NCI-H1930 (cell line): Measurements from ENCODE around the gene MMP28.
A peak's percentile ranks its signal among the peaks of the same experiment; 100 is the strongest.

Experiments
- DNase-seq, 2 experiments: peaks; one replicate each; lab custom pipeline; 2025; lab: John Stamatoyannopoulos, UW

Gene MMP28

GRCh38 chr17:35742896-35743477 is 52.5 kb downstream of the MMP28 start:
- DNase-seq = no peak

- no peak for DNase-seq
These were observed 52.9 kb downstream of the MMP28 start for GRCh38 chr17:35742496-35742895.

- DNase-seq = peak; percentile 32 to 57
These were observed 54.2 kb downstream of the MMP28 start for GRCh38 chr17:35740997-35741931.

GRCh38 chr17:35740216-35740615 is 55.2 kb downstream of the MMP28 start:
- no peak for DNase-seq

- DNase-seq = no peak
These were observed 56.8 kb downstream of the MMP28 start for GRCh38 chr17:35738519-35739133.

GRCh38 chr17:35736236-35736635 is 59.2 kb downstream of the MMP28 start:
- no peak for DNase-seq

- DNase-seq = no peak
These were observed 60.2 kb downstream of the MMP28 start for GRCh38 chr17:35735036-35735805.

GRCh38 chr17:35734396-35734795 is 61.0 kb downstream of the MMP28 start:
- no peak for DNase-seq

- DNase-seq = no peak
These were observed 62.1 kb downstream of the MMP28 start for GRCh38 chr17:35733366-35733765.

- DNase-seq = no peak
These were observed 62.7 kb downstream of the MMP28 start for GRCh38 chr17:35732806-35733136.

- DNase-seq = no peak
These were observed 63.3 kb downstream of the MMP28 start for GRCh38 chr17:35731917-35732805.

GRCh38 chr17:35731239-35731916 is 64.1 kb downstream of the MMP28 start, which contains the start of gene RASL10B:
RASL10B (plus strand) TSS chr17:35731639; CDS start chr17:35735185, 3,546 bp downstream.
- DNase-seq = peak; percentile 31 to 34

GRCh38 chr17:35730400-35731005 is 64.9 kb downstream of the MMP28 start:
- no peak for DNase-seq

- DNase-seq = no peak
These were observed 66.0 kb downstream of the MMP28 start for GRCh38 chr17:35729405-35729833.

- DNase-seq = no peak
These were observed 66.9 kb downstream of the MMP28 start for GRCh38 chr17:35728551-35728950.

GRCh38 chr17:35727635-35728034 is 67.8 kb downstream of the MMP28 start:
- DNase-seq = no peak

- DNase-seq = no peak
These were observed 68.4 kb downstream of the MMP28 start for GRCh38 chr17:35726953-35727460.

GRCh38 chr17:35726127-35726952 is 69.1 kb downstream of the MMP28 start:
- no peak for DNase-seq

- no peak for DNase-seq
These were observed 69.7 kb downstream of the MMP28 start for GRCh38 chr17:35725802-35726126.
